Measurements from ENCODE around the gene WNT3A. TPM values are rescaled to one million over a fixed set of nuclear protein-coding genes. Genes with fewer than 3 reads are reported as not detected.
A peak's percentile ranks its signal among the peaks of the same experiment; 100 is the strongest.

Gene WNT3A
- total RNA-seq, 6 donors from 2014 or later = 1.0 to 19.6 (median 6.4) TPM

GRCh38 chr1:228071839-228072657, 65.2 kb downstream of the WNT3A start:
- Histone ChIP-seq H3K27ac (no peak overlapping the region), H3K4me3 (no peak overlapping the region), H3K9me3 (no peaks in the 10 kb centered on the region), H3K27me3 (peaks cover 0 to 4% (median 1%) of the 10 kb centered on the region in 4 donors), H3K36me3 (no peaks in the 10 kb centered on the region), H3K4me1 (peaks cover 0 to 8% (median 0%) of the 10 kb centered on the region in 4 donors)
- no peak for TF ChIP-seq POLR2A (IDR thresholded peaks at IDR 0.05)
- TF ChIP-seq CTCF (IDR thresholded peaks at IDR 0.05) = no peak
- TF ChIP-seq EP300 (IDR thresholded peaks at IDR 0.05) = no peak
- no peak for TF ChIP-seq POLR2AphosphoS5 (IDR thresholded peaks at IDR 0.05)
- DNase-seq (peak in 1 of 2 donors; percentile 18), ATAC-seq (ENCODE audit: low FRiP score in 2 of 2) (peak in 1 of 2 donors; percentile 7)
- WGBS, 2 donors = 60 to 64% methylated on average over 6 to 7 of the region's 7 CpGs

GRCh38 chr1:228072658-228073043, 65.9 kb downstream of the WNT3A start:
- TF ChIP-seq POLR2A (IDR thresholded peaks at IDR 0.05) = no peak
- TF ChIP-seq POLR2AphosphoS5 (IDR thresholded peaks at IDR 0.05) = no peak
- TF ChIP-seq EP300 (IDR thresholded peaks at IDR 0.05) = no peak
- no peak for TF ChIP-seq CTCF (IDR thresholded peaks at IDR 0.05)
- DNase-seq = peak in 1 of 2 donors; percentile 16
- 64% methylated on average over 5 of the region's 5 CpGs; no CpG with 5 or more reads in 1 of the 2 donors for WGBS, 2 donors
- H3K4me1 ChIP-seq = peaks cover 0 to 8% (median 0%) of the 10 kb centered on the region in 4 donors
- no peaks in the 10 kb centered on the region for H3K9me3 ChIP-seq
- no peak overlapping the region for H3K4me3 ChIP-seq
- no peaks in the 10 kb centered on the region for H3K36me3 ChIP-seq
- no peaks in the 10 kb centered on the region for H3K27me3 ChIP-seq
- no peak overlapping the region for H3K27ac ChIP-seq
- ATAC-seq (ENCODE audit: low FRiP score in 2 of 2) = no peak

- H3K9me3 ChIP-seq = no peaks in the 10 kb centered on the region
- TF ChIP-seq POLR2A (IDR thresholded peaks at IDR 0.05) (no peak), POLR2AphosphoS5 (IDR thresholded peaks at IDR 0.05) (no peak), EP300 (IDR thresholded peaks at IDR 0.05) (no peak), CTCF (IDR thresholded peaks at IDR 0.05) (no peak)
- H3K4me1 ChIP-seq = peaks cover 0 to 8% (median 0%) of the 10 kb centered on the region in 4 donors
- no peak for ATAC-seq (ENCODE audit: low FRiP score in 2 of 2)
- 69 to 74% methylated on average over 20 to 21 of the region's 23 CpGs for WGBS, 2 donors
- DNase-seq = peak; percentile 17 to 61
- H3K4me3 ChIP-seq = no peak overlapping the region
- H3K27me3 ChIP-seq = no peaks in the 10 kb centered on the region
- H3K27ac ChIP-seq = no peak overlapping the region
- no peaks in the 10 kb centered on the region for H3K36me3 ChIP-seq
Observed at GRCh38 chr1:228073061-228073856, 66.5 kb downstream of the WNT3A start.

- Histone ChIP-seq H3K4me3 (no peak overlapping the region), H3K4me1 (peaks cover 0 to 8% (median 0%) of the 10 kb centered on the region in 4 donors), H3K27me3 (no peaks in the 10 kb centered on the region), H3K36me3 (no peaks in the 10 kb centered on the region), H3K9me3 (no peaks in the 10 kb centered on the region), H3K27ac (no peak overlapping the region)
- peak in 1 of 2 donors; percentile 35 for DNase-seq
- TF ChIP-seq EP300 (IDR thresholded peaks at IDR 0.05) (no peak), CTCF (IDR thresholded peaks at IDR 0.05) (peak in 2 of 6 experiments; percentile 11 to 28)
- ATAC-seq (ENCODE audit: low FRiP score in 2 of 2) = peak in 1 of 2 donors; percentile 20
- 50 to 53% methylated on average over 12 to 16 of the region's 16 CpGs for WGBS, 2 donors
Observed at GRCh38 chr1:228073857-228074545, 67.2 kb downstream of the WNT3A start.

Measured in upper lobe of left lung (tissue), 6 donors.